NCI-H187 (cell line): Measurements from ENCODE around the gene CXorf49B.

Experiments
- DNase-seq, 2 experiments: peaks; one replicate each; lab custom pipeline; 2025; lab: John Stamatoyannopoulos, UW

CXorf49B gene

DNA sequence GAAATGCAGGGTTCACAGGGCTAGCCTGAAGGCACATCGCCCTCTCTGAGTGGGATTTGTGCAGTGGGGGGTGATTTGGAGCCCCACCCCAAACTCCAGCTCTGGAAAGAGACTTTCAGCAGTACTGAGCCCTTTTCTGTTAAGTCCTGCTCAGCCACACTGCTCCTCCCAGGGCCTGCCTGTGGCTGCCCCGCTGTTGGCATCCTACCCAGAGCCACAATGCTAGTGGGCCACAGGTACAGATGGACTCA, 52.7 kb downstream of the CXorf49B start:
- DNase-seq: no peak
